Measurements from ENCODE around the gene THSD7A. TPM values are rescaled to one million over a fixed set of nuclear protein-coding genes. Genes with fewer than 3 reads are reported as not detected.

Gene THSD7A
- total and polyA plus RNA-seq, 2 of the 8 experiments (the other 6 are each of a cell fraction or from before 2014, with no cell fraction given) = 0.44 to 1.2 TPM

- Histone ChIP-seq H3K4me1 (replicated peaks in 1 of 4; ENCODE audit: control insufficient read depth in 3 of 4, insufficient read depth in 4 of 4, low read length in 3 of 4) (peaks cover 0 to 19% (median 2%) of the 10 kb centered on the region in 4 experiments; a peak in 2 of 7 replicates), H3K14ac (ENCODE audit: insufficient read length) (no peak overlapping the region), H3K36me3 (ENCODE audit: control insufficient read depth in 2 of 4, insufficient read depth in 4 of 4, low read length in 3 of 4) (no peaks in the 10 kb centered on the region; a peak in 1 of 8 replicates), H2BK20ac (ENCODE audit: low read length) (no peak overlapping the region), H4K20me1 (replicated peaks in 1 of 2; ENCODE audit: control insufficient read depth in 1 of 2, insufficient read depth in 2 of 2, low read length in 2 of 2) (no peaks in the 10 kb centered on the region), H2BK12ac (ENCODE audit: low read depth, low read length) (no peak overlapping the region), H3K4ac (replicated peaks; ENCODE audit: insufficient read length, low read depth, low read length) (no peak overlapping the region), H3K18ac (ENCODE audit: extremely low read depth, low read length) (no peak overlapping the region), H3K9ac (replicated peaks in 1 of 4; ENCODE audit: extremely low read depth in 1 of 4, low read depth in 3 of 4, low read length in 3 of 4) (no peak overlapping the region), H4K91ac (replicated peaks; ENCODE audit: insufficient read length, low read length) (no peak overlapping the region), H3K27me3 (replicated peaks in 1 of 4; ENCODE audit: control insufficient read depth in 3 of 4, extremely low read depth in 1 of 4, insufficient read depth in 3 of 4, low read length in 3 of 4) (no peaks in the 10 kb centered on the region), H3K9me3 (ENCODE audit: insufficient read depth in 2 of 2, low read depth in 1 of 2, low read length in 1 of 2) (no peaks in the 10 kb centered on the region), H3K27ac (ENCODE audit: low read depth, low read length) (no peak overlapping the region), H3K4me2 (ENCODE audit: insufficient read depth in 1 of 2, low read depth in 2 of 2, low read length in 2 of 2) (no peak overlapping the region), H2BK5ac (ENCODE audit: low read depth, low read length) (no peak overlapping the region), H2AK5ac (ENCODE audit: low read depth, low read length) (no peak overlapping the region), H2AFZ (ENCODE audit: low read length) (no peak overlapping the region), H2BK120ac (replicated peaks; ENCODE audit: low read depth, low read length) (no peak overlapping the region), H4K8ac (ENCODE audit: extremely low read depth, insufficient read depth, low read length) (no peak overlapping the region), H4K5ac (ENCODE audit: insufficient read length, low read depth, low read length) (peak overlapping the region; percentile 44), H3K23ac (ENCODE audit: insufficient read length) (no peak overlapping the region), H3K79me2 (ENCODE audit: control insufficient read depth in 1 of 2, insufficient read depth in 2 of 2, low read length in 2 of 2) (no peaks in the 10 kb centered on the region), H3K79me1 (ENCODE audit: low read depth, low read length) (no peaks in the 10 kb centered on the region), H2BK15ac (ENCODE audit: low read length) (no peak overlapping the region), H3K4me3 (ENCODE audit: extremely low read depth in 1 of 4, insufficient read depth in 2 of 4, low read depth in 3 of 4, low read length in 4 of 4) (no peak overlapping the region), H3K23me2 (ENCODE audit: low read depth, low read length) (no peaks in the 10 kb centered on the region), H3K56ac (replicated peaks; ENCODE audit: insufficient read length, low read depth, low read length) (no peak overlapping the region)
- 80% methylated on average over 3 of the region's 3 CpGs; no CpG with 5 or more reads in 1 of the 2 experiments for WGBS, 2 experiments (ENCODE audit: extremely low coverage in 1 of 2, insufficient coverage in 1 of 2, insufficient read length in 1 of 2, insufficient replicate concordance in 2 of 2, low coverage in 1 of 2, low lambda C conversion rate in 2 of 2, missing lambda C conversion rate in 1 of 2)
- DNase-seq (ENCODE audit: low read depth in 1 of 2, low spot score in 2 of 2) = no peak
- no peak for FAIRE-seq
- POLR2A ChIA-PET (ENCODE audit: partially characterized antibody) = no interaction called here
- CTCF ChIA-PET (ENCODE audit: partially characterized antibody) = interaction anchor here (1.0 kb wide), 1 partner anchor 474 kb away, joined by 3 read pairs; no protein-coding TSS in a partner anchor
- TF ChIP-seq SUZ12 (IDR thresholded peaks at IDR 0.05; ENCODE audit: low read length) (no peak), CHD2 (IDR thresholded peaks at IDR 0.05; ENCODE audit: low read length) (no peak), CEBPB (IDR thresholded peaks at IDR 0.05; ENCODE audit: low read depth, low read length) (0 out of 2 replicates have a peak, but pooled peaks have one; percentile 14)
Observed at GRCh38 chr7:11848251-11848650, 16.3 kb upstream of the THSD7A start.

All from H1 (cell line).